CD4-positive, alpha-beta T cell (primary cell): ENCODE data around the gene EFEMP2. TPM values are rescaled to one million over a fixed set of nuclear protein-coding genes. Genes with fewer than 3 reads are reported as not detected.

Experiments
- ATAC-seq: fragments of 200-7000 bp; cut with Tn5 transposase; one replicate; pipeline ENCODE4 v1.10.0; 2022; ENCODE audit warnings: mild to moderate bottlenecking; ENCODE audit not compliant: poor library complexity
- CTCF ChIA-PET: fragments of 350-600 bp; sonication (Branson Sonifier 250); formaldehyde crosslinking; loops from one replicate; lab custom pipeline; 2021; ENCODE audit warnings: antibody characterized with exemption, inconsistent platforms; lab: Charles Lee
- POLR2A ChIA-PET: fragments of 350-600 bp; sonication (Branson Sonifier 250); formaldehyde crosslinking; loops from one replicate; lab custom pipeline; 2021; ENCODE audit warnings: antibody characterized with exemption, inconsistent platforms; lab: Charles Lee
- DNase-seq, 14 experiments: peaks; one replicate each; pipeline ENCODE4 v3.0.0-alpha.2; 2013 to 2020; ENCODE audit warnings: mixed read lengths in 2 of 14
- H3K27ac ChIP-seq, 2 donors: one replicate each; pipeline versions ENCODE4 v1.5.1 to v1.7.0; 2013; ENCODE audit warnings: low read length in 2 of 2, low read depth in 1 of 2, mild to moderate bottlenecking in 1 of 2
- H3K27me3 ChIP-seq, 2 experiments: 1 replicate in 1 of 2; 2 replicates in 1 of 2; pipeline versions ENCODE4 v1.6.1 to v1.7.0; 2013; ENCODE audit warnings: low read length in 2 of 2, control low read depth in 1 of 2, mild to moderate bottlenecking in 1 of 2, moderate library complexity in 1 of 2; ENCODE audit not compliant: insufficient read depth in 2 of 2, control insufficient read depth in 1 of 2
- H3K36me3 ChIP-seq: one replicate; pipeline ENCODE4 v1.6.1; 2013; ENCODE audit warnings: low read length, control low read depth; ENCODE audit not compliant: insufficient read depth
- H3K4me1 ChIP-seq: one replicate; pipeline ENCODE4 v1.6.1; 2013; ENCODE audit warnings: low read length, control low read depth; ENCODE audit not compliant: insufficient read depth
- H3K4me3 ChIP-seq: one replicate; pipeline ENCODE4 v1.5.1; 2013; ENCODE audit warnings: mild to moderate bottlenecking, low read length, moderate library complexity
- H3K9me3 ChIP-seq, 2 experiments: 1 replicate in 1 of 2; 2 replicates in 1 of 2; pipeline versions ENCODE4 v1.6.1 to v1.7.0; 2013; ENCODE audit warnings: low read length in 2 of 2, mild to moderate bottlenecking in 2 of 2, control low read depth in 1 of 2, moderate library complexity in 1 of 2; ENCODE audit not compliant: control insufficient read depth in 1 of 2, insufficient read depth in 1 of 2
- H3K27ac Mint-ChIP-seq: one replicate; pipeline ENCODE4 v1.8.0; 2020; ENCODE audit warnings: mixed read lengths
- H3K27me3 Mint-ChIP-seq: one replicate; pipeline ENCODE4 v1.8.0; 2021; ENCODE audit warnings: mixed read lengths
- H3K36me3 Mint-ChIP-seq: one replicate; pipeline ENCODE4 v1.8.0; 2021; ENCODE audit warnings: low read depth, mixed read lengths
- H3K4me1 Mint-ChIP-seq: one replicate; pipeline ENCODE4 v1.8.0; 2021; ENCODE audit warnings: low read depth, mixed read lengths
- H3K4me3 Mint-ChIP-seq: one replicate; pipeline ENCODE4 v1.8.0; 2020; ENCODE audit warnings: mild to moderate bottlenecking, mixed read lengths
- H3K9me3 Mint-ChIP-seq: one replicate; pipeline ENCODE4 v1.8.0; 2020; ENCODE audit warnings: mixed read lengths
- CTCF ChIP-seq: fragments of 200-600 bp; IDR thresholded peaks from one replicate; pipeline ENCODE4 v1.8.0; 2022; ENCODE audit warnings: antibody characterized with exemption, mild to moderate bottlenecking
- intact Hi-C, 2 experiments: fragments of 100-400 bp; cut with DNase I in 1 of 2; cut with micrococcal nuclease in 1 of 2; formaldehyde crosslinking; loops; one replicate each; pipeline versions ENCODE4 v1.15.1 to v1.9.0; 2023 to 2025; cut with DNase I, micrococcal nuclease
- total RNA-seq, 174 experiments: library from RNA in 2 of 174; stranded (reverse) in 2 of 174; gene quantifications; one replicate each; pipeline ENCODE4 v1.2.3 and lab custom pipeline; 2021 to 2026

Gene EFEMP2
- total RNA-seq, 2 experiments from 2014 or later: 5.2 to 5.9 TPM

- CTCF ChIA-PET: no interaction called here
- no peaks in the 10 kb centered on the region for H3K27me3 ChIP-seq
These were observed 35.3 kb upstream of the EFEMP2 start for GRCh38 chr11:65907878-65908277.

GRCh38 chr11:65906602-65907001 lies 34.0 kb upstream of the EFEMP2 start:
- intact Hi-C loops: no loop called here
- ATAC-seq (no peak), DNase-seq (no peak)
- no peak for TF ChIP-seq CTCF
- Histone ChIP-seq H3K4me3 (no peak overlapping the region), H3K36me3 (no peaks in the 10 kb centered on the region), H3K9me3 (no peaks in the 10 kb centered on the region), H3K27ac (no peak overlapping the region), H3K27me3 (no peaks in the 10 kb centered on the region), H3K4me1 (peaks cover 4% of the 10 kb centered on the region)
- ChIA-PET CTCF (interaction anchor here (1.8 kb wide), 1 partner anchor 18 kb away, joined by 7 read pairs; the partner anchor contains the start of gene FIBP), POLR2A (interaction anchor here (0.9 kb wide), 2 partner anchors 8 to 16 kb away, joined by 3 to 4 read pairs; partner anchors contain the start of gene CCDC85B)
- no peaks in the 10 kb centered on the region for H3K36me3 Mint-ChIP-seq
- no peak overlapping the region for H3K27ac Mint-ChIP-seq
- no peaks in the 10 kb centered on the region for H3K9me3 Mint-ChIP-seq
- no peak overlapping the region for H3K4me3 Mint-ChIP-seq
- peaks cover 25% of the 10 kb centered on the region for H3K27me3 Mint-ChIP-seq
- H3K4me1 Mint-ChIP-seq: peaks cover 5% of the 10 kb centered on the region

More at GRCh38 chr11:65907878-65908277, 35.3 kb upstream of the EFEMP2 start:
- Histone ChIP-seq H3K27ac (no peak overlapping the region), H3K4me3 (no peak overlapping the region), H3K9me3 (no peaks in the 10 kb centered on the region), H3K4me1 (peaks cover 4% of the 10 kb centered on the region), H3K36me3 (no peaks in the 10 kb centered on the region)
- DNase-seq (no peak), ATAC-seq (no peak)
- Mint-ChIP-seq H3K27me3 (peaks cover 19% of the 10 kb centered on the region), H3K27ac (no peak overlapping the region), H3K4me3 (no peak overlapping the region), H3K4me1 (peaks cover 5% of the 10 kb centered on the region), H3K9me3 (no peaks in the 10 kb centered on the region), H3K36me3 (no peaks in the 10 kb centered on the region)
- no peak for TF ChIP-seq CTCF
- POLR2A ChIA-PET: no interaction called here
- intact Hi-C loops: no loop called here

- no peaks in the 10 kb centered on the region for H3K36me3 Mint-ChIP-seq
- H3K4me1 Mint-ChIP-seq: peaks cover 5% of the 10 kb centered on the region
- no peak overlapping the region for H3K27ac ChIP-seq
- TF ChIP-seq CTCF: no peak
- peaks cover 25% of the 10 kb centered on the region for H3K4me1 ChIP-seq
- H3K4me3 Mint-ChIP-seq: no peak overlapping the region
- ChIA-PET CTCF (interaction anchor here (3.5 kb wide), 1 partner anchor 16 kb away, joined by 15 read pairs; the partner anchor contains the start of gene FIBP), POLR2A (no interaction called here)
- H3K27me3 ChIP-seq: peaks cover 9 to 12% of the 10 kb centered on the region in 2 experiments
- no peaks in the 10 kb centered on the region for H3K36me3 ChIP-seq
- intact Hi-C loops: no loop called here
- no peak overlapping the region for H3K4me3 ChIP-seq
- DNase-seq: no peak
- no peak overlapping the region for H3K27ac Mint-ChIP-seq
- no peak for ATAC-seq
- peaks cover 23% of the 10 kb centered on the region for H3K27me3 Mint-ChIP-seq
- H3K9me3 Mint-ChIP-seq: no peaks in the 10 kb centered on the region
- H3K9me3 ChIP-seq: peaks cover 0 to 7% of the 10 kb centered on the region in 2 experiments
These were observed 31.1 kb upstream of the EFEMP2 start for GRCh38 chr11:65903715-65904114.
